AG10803 (cell line): Measurements from ENCODE around the gene EYA3.

Experiments used
- DNase-seq: peaks from one replicate; pipeline ENCODE4 v3.0.0; 2010; ENCODE audit warnings: low read depth
- H3K4me3 ChIP-seq: 2 replicates; pipeline ENCODE4 v1.5.1; 2011; ENCODE audit warnings: mild to moderate bottlenecking, low read length, control low read depth
- CTCF ChIP-seq: conservative IDR thresholded peaks from 2 replicates; pipeline ENCODE4 v1.5.1; 2011; ENCODE audit warnings: mild to moderate bottlenecking, low read length, control low read depth, inconsistent platforms

Gene EYA3

GRCh38 chr1:28112388-28113241 is 24.2 kb upstream of the EYA3 start:
- DNase-seq = peak; percentile 52
- no peak for TF ChIP-seq CTCF
- H3K4me3 ChIP-seq = no peak overlapping the region

DNA sequence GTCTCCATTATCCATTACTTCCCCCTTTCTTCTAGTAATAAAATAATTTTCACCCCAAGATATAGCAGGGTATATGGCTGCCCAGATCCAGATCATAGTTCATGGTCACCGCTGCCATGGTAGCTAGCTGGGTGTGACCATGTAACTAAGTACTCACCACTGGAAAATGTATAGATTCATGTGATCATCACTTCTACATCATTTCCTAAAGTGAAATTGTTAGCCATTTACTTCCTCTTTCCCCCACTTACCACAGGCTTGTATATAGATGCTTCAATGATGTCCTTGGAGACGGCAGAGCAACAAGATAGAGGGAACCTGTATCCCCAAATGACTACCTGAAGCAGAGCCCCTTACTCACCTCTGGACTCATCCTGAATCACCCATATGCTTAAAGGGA is 22.7 kb upstream of the EYA3 start:
- H3K4me3 ChIP-seq = no peak overlapping the region
- DNase-seq = no peak
- no peak for TF ChIP-seq CTCF

- TF ChIP-seq CTCF = no peak
- no peak for DNase-seq
- H3K4me3 ChIP-seq = no peak overlapping the region
These were observed 22.1 kb upstream of the EYA3 start for GRCh38 chr1:28110555-28110954.

DNA sequence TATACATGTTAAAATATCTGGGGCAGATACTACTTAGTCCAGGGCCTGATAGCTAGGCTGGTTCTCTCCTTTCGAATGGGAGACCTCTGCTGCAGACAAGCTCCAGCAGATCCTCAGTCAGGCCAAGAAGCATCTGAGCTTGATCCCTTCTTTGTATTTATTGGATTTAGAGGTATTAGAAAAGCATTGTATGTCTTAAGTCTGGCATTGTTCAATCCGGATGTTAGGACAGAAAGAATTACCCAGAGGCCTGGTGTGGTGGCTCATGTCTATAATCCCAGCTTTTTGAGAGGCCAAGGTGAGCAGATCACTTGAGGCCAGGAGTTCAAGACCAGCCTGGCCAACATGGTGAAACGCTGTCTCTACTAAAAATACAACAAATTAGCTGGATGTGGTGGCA is 21.2 kb upstream of the EYA3 start:
- DNase-seq = no peak
- TF ChIP-seq CTCF = no peak
- no peak overlapping the region for H3K4me3 ChIP-seq

DNA sequence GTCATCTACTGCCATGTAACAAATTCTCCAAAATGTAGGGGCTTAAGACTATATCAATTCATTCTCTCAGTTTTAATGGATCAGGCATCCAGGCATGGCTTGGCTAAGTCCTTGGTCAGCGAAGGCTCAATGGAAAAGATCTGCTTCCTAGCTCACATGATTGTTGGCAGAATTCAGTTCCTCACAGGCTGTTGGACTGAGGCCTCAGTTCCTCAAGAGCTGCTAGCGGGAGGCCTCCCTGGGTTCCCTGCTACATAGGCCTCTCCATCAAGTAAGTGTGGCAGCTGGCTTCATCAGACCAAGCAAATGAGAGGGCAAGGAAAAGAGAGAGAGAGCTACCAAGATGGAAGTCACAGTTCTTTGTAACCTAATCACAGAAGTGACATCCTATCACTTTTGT is 19.6 kb upstream of the EYA3 start:
- no peak overlapping the region for H3K4me3 ChIP-seq
- DNase-seq = no peak
- TF ChIP-seq CTCF = no peak

- peak; percentile 43 for DNase-seq
- H3K4me3 ChIP-seq = peak overlapping the region; percentile 47
- TF ChIP-seq CTCF = no peak
These were observed 16.6 kb upstream of the EYA3 start for GRCh38 chr1:28104866-28105467.

- no peak for TF ChIP-seq CTCF
- no peak overlapping the region for H3K4me3 ChIP-seq
- no peak for DNase-seq
These were observed 13.8 kb upstream of the EYA3 start for GRCh38 chr1:28102189-28102588.
